Muscle of leg (tissue), 11 donors: ENCODE data around the gene RHCG. TPM values are rescaled to one million over a fixed set of nuclear protein-coding genes. Genes with fewer than 3 reads are reported as not detected.

Experiments used
- DNase-seq: peaks from one replicate; pipeline ENCODE4 v3.0.0; 2013
- H3K27ac ChIP-seq: one replicate; pipeline ENCODE4 v1.5.1; 2013; ENCODE audit warnings: mild to moderate bottlenecking, low read length, control low read depth
- H3K27me3 ChIP-seq: one replicate; pipeline ENCODE4 v1.6.1; 2013; ENCODE audit warnings: low read length; ENCODE audit not compliant: control insufficient read depth, insufficient read depth
- H3K36me3 ChIP-seq: one replicate; pipeline ENCODE4 v1.6.1; 2013; ENCODE audit warnings: low read length; ENCODE audit not compliant: control insufficient read depth, insufficient read depth
- H3K4me1 ChIP-seq: one replicate; pipeline ENCODE4 v1.6.1; 2013; ENCODE audit warnings: low read length; ENCODE audit not compliant: control insufficient read depth, insufficient read depth
- H3K4me3 ChIP-seq: one replicate; pipeline ENCODE4 v1.5.1; 2013; ENCODE audit warnings: low read length, control low read depth
- H3K9me3 ChIP-seq: replicated peaks from 2 replicates; pipeline ENCODE4 v1.6.1; 2013; ENCODE audit warnings: low read depth, low read length; ENCODE audit not compliant: control insufficient read depth
- WGBS: methylation state at CpG from one replicate; pipeline ENCODE4 v1.1.5; 2013; ENCODE audit warnings: missing lambda C conversion rate; ENCODE audit not compliant: insufficient coverage; 5-methylcytosine and 5-hydroxymethylcytosine counted together
- polyA plus RNA-seq, 8 donors: library from polyadenylated mRNA; unstranded; fragments of 120-200 nt; gene quantifications; one replicate each; pipeline versions ENCODE4 v1.2.1 to v1.2.3, GENCODE V29; 2013; ENCODE audit warnings: inconsistent platforms in 1 of 8, low replicate concordance in 1 of 8; ENCODE audit not compliant: insufficient read length in 8 of 8, insufficient read depth in 1 of 8
- total RNA-seq: library from RNA; stranded (reverse); fragments of 120-200 nt; gene quantifications from one replicate; pipeline ENCODE4 v1.2.4, GENCODE V29; 2013

Gene RHCG
- total and polyA plus RNA-seq, 9 donors: 0.18 to 0.93 TPM; not detected in 7

GRCh38 chr15:89492934-89493631 is 3.3 kb downstream of the RHCG start:
- Histone ChIP-seq H3K27me3 (peaks cover 58% of the 10 kb centered on the region), H3K9me3 (no peaks in the 10 kb centered on the region), H3K36me3 (no peaks in the 10 kb centered on the region), H3K27ac (no peak overlapping the region), H3K4me1 (peaks cover 4% of the 10 kb centered on the region), H3K4me3 (no peak overlapping the region)
- DNase-seq: no peak
- 68% methylated on average over 16 of the region's 16 CpGs for WGBS

GRCh38 chr15:89492111-89492641 is 4.2 kb downstream of the RHCG start:
- 18% methylated on average over 4 of the region's 5 CpGs for WGBS
- H3K27ac ChIP-seq: no peak overlapping the region
- H3K27me3 ChIP-seq: peaks cover 57% of the 10 kb centered on the region
- peaks cover 4% of the 10 kb centered on the region for H3K4me1 ChIP-seq
- H3K36me3 ChIP-seq: no peaks in the 10 kb centered on the region
- H3K4me3 ChIP-seq: no peak overlapping the region
- DNase-seq: no peak
- H3K9me3 ChIP-seq: no peaks in the 10 kb centered on the region

GRCh38 chr15:89490814-89491315 is 5.5 kb downstream of the RHCG start:
- WGBS: 52% methylated on average over 8 of the region's 8 CpGs
- DNase-seq: no peak
- Histone ChIP-seq H3K27me3 (peaks cover 59% of the 10 kb centered on the region), H3K36me3 (no peaks in the 10 kb centered on the region), H3K9me3 (no peaks in the 10 kb centered on the region), H3K4me3 (no peak overlapping the region), H3K4me1 (no peaks in the 10 kb centered on the region), H3K27ac (no peak overlapping the region)

DNA sequence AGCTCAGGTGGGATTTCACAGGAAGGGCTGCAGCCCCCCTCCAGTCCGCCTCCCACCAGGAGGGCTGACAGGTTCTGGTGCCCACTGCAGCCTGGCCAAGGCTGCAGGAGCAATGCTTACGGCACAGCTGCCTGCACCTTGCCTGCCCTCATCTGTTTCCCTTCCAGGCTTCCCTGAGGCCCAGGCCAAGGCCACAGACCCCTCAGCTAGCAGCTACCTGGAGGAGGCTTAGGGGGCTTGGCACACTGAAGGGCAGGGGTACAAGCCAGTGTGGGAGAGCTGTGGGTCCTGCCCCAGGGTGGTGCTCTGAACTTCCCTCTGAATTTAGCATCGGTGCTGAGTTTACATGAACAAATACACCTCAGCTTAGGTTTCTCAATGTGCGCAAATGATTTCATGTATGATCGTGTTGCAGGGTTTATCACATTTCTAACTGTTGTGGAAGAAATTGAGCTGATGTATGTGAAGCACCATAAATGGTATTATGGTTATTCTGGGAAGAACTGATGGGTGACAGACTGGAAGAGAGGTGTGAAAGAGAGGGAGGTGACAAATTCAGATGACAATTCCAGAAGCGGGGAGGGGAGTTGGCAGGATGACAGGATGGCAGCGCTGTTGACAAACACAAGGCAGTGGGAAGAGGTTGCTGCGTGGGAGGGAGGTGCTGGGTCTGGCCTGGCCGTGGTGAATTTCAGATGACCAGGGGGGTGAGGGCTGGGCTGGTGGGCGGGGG is 6.1 kb downstream of the RHCG start:
- WGBS: 42% methylated on average over 9 of the region's 10 CpGs
- H3K4me3 ChIP-seq: no peak overlapping the region
- peaks cover 54% of the 10 kb centered on the region for H3K27me3 ChIP-seq

DNA sequence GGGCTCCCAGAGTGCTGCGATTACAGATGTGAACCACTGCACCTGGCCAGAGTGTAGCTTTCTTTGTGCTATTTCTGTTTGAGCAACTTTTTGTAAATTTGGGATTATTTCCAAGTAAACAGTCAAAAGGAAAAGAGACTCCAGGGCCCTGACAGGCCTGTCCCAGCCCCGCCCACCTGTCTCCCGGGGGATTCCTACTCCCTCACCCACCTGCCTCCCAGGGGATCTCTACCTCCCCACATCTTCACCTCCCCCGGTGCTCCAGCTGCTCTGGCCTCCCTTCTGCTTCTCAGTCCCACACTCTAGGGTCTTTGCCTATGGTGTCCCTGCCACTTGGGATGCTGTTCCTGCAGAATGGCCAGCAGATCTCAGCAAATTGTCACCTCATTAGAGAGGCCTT is 7.0 kb downstream of the RHCG start:
- 75% methylated on average over 4 of the region's 4 CpGs for WGBS
- no peaks in the 10 kb centered on the region for H3K36me3 ChIP-seq
- no peak overlapping the region for H3K4me3 ChIP-seq
- H3K27me3 ChIP-seq: peaks cover 48% of the 10 kb centered on the region
- no peak overlapping the region for H3K27ac ChIP-seq
- H3K9me3 ChIP-seq: no peaks in the 10 kb centered on the region
- DNase-seq: no peak
- H3K4me1 ChIP-seq: no peaks in the 10 kb centered on the region

More for the DNA sequence above, 6.1 kb downstream of the RHCG start:
- DNase-seq: no peak
- Histone ChIP-seq H3K4me1 (no peaks in the 10 kb centered on the region), H3K9me3 (no peaks in the 10 kb centered on the region), H3K27ac (no peak overlapping the region), H3K36me3 (no peaks in the 10 kb centered on the region)

- H3K27me3 ChIP-seq: peaks cover 41% of the 10 kb centered on the region
- WGBS: no CpG with 5 or more reads among the region's 2 CpGs
- no peaks in the 10 kb centered on the region for H3K4me1 ChIP-seq
- H3K36me3 ChIP-seq: no peaks in the 10 kb centered on the region
- no peak for DNase-seq
- no peak overlapping the region for H3K27ac ChIP-seq
- no peaks in the 10 kb centered on the region for H3K9me3 ChIP-seq
- no peak overlapping the region for H3K4me3 ChIP-seq
Measured at GRCh38 chr15:89487791-89488190, 8.6 kb downstream of the RHCG start.

DNA sequence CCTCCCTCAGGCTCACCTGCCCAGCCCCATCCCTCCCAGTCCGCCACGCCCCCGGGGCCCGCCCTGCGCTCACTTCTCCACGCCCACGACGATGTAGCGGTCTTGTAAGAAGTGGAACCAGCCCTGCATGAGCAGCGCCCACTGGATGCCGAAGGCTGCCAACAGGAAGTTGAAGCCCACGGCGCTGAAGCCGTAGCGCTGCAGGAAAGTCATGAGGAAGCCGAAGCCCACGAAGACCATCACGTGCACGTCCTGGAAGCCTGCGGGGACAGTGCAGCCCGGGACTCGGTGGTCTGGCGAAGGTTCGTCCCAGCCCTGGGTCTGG is 9.7 kb downstream of the RHCG start:
- Histone ChIP-seq H3K4me1 (no peaks in the 10 kb centered on the region), H3K27ac (no peak overlapping the region), H3K9me3 (no peaks in the 10 kb centered on the region), H3K27me3 (peaks cover 41% of the 10 kb centered on the region), H3K36me3 (no peaks in the 10 kb centered on the region), H3K4me3 (no peak overlapping the region)
- no peak for DNase-seq
- 13% methylated on average over 24 of the region's 24 CpGs for WGBS

GRCh38 chr15:89483079-89483478 is 13.3 kb downstream of the RHCG start:
- H3K9me3 ChIP-seq: no peaks in the 10 kb centered on the region
- DNase-seq: no peak
- H3K27me3 ChIP-seq: peaks cover 29% of the 10 kb centered on the region
- WGBS: 67% methylated on average over 4 of the region's 6 CpGs
- H3K4me3 ChIP-seq: no peak overlapping the region
- H3K27ac ChIP-seq: no peak overlapping the region
- H3K36me3 ChIP-seq: no peaks in the 10 kb centered on the region
- H3K4me1 ChIP-seq: no peaks in the 10 kb centered on the region

DNA sequence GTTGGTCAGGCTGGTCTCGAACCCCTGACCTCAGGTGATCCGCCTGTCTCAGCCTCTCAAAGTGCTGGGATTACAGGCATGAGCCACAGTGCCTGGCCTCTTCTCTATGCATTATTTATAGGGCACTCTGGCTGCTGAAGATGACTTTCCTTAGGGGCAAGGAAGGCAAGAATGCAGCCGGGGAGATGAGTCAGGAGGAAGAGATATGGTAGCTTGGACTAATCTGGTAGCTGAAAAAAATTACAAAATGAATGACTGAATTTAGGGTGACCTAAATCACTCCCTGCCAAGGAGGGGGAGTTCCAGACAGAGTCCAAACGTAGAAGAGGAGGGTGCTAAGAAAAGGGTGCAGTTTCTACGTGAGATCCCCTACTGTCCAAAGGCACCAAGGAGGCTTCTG is 14.2 kb downstream of the RHCG start:
- Histone ChIP-seq H3K4me1 (no peaks in the 10 kb centered on the region), H3K4me3 (no peak overlapping the region), H3K27ac (no peak overlapping the region), H3K27me3 (peaks cover 23% of the 10 kb centered on the region), H3K36me3 (no peaks in the 10 kb centered on the region), H3K9me3 (no peaks in the 10 kb centered on the region)
- DNase-seq: no peak
- WGBS: 58% methylated on average over 2 of the region's 5 CpGs

- Histone ChIP-seq H3K9me3 (no peaks in the 10 kb centered on the region), H3K27ac (no peak overlapping the region), H3K27me3 (peaks cover 15% of the 10 kb centered on the region), H3K4me1 (no peaks in the 10 kb centered on the region), H3K36me3 (no peaks in the 10 kb centered on the region), H3K4me3 (no peak overlapping the region)
- WGBS: 43% methylated on average over 1 of the region's 3 CpGs
- no peak for DNase-seq
Measured at GRCh38 chr15:89480505-89480904, 15.9 kb downstream of the RHCG start.
